ENCODE measurements around the gene TMUB1.

TMUB1 gene

GRCh38 chr7:151082141-151083070, 887 bp downstream of the TMUB1 start:
- no peak for DNase-seq

GRCh38 chr7:151081170-151082101, 1.9 kb downstream of the TMUB1 start:
- DNase-seq, result no peak

GRCh38 chr7:151080522-151081169, 2.6 kb downstream of the TMUB1 start, which contains the start of gene FASTK:
Gene FASTK (minus strand): TSS chr7:151080809. CDS start chr7:151080766, 43 bp downstream.
- DNase-seq, result peak; percentile 45

GRCh38 chr7:151080067-151080521, 3.2 kb downstream of the TMUB1 start:
- DNase-seq, result no peak

GRCh38 chr7:151079199-151079910, 3.9 kb downstream of the TMUB1 start:
- DNase-seq, result no peak

- no peak for DNase-seq
Observed at GRCh38 chr7:151078233-151079040, 4.9 kb downstream of the TMUB1 start.

- DNase-seq, result peak; percentile 38
Observed at GRCh38 chr7:151077705-151078232, 5.5 kb downstream of the TMUB1 start.

- DNase-seq, result peak; percentile 37
Observed at GRCh38 chr7:151076863-151077704, 6.2 kb downstream of the TMUB1 start.

GRCh38 chr7:151075978-151076426, 7.3 kb downstream of the TMUB1 start:
- no peak for DNase-seq

GRCh38 chr7:151075662-151075971, 7.7 kb downstream of the TMUB1 start:
- DNase-seq, result no peak

GRCh38 chr7:151074817-151075661, 8.3 kb downstream of the TMUB1 start:
- no peak for DNase-seq

GRCh38 chr7:151073990-151074389, 9.3 kb downstream of the TMUB1 start:
- no peak for DNase-seq

GRCh38 chr7:151071032-151071866, 12.0 kb downstream of the TMUB1 start:
- no peak for DNase-seq

- no peak for DNase-seq
Observed at GRCh38 chr7:151070574-151070960, 12.7 kb downstream of the TMUB1 start.

- no peak for DNase-seq
Observed at GRCh38 chr7:151069841-151070573, 13.3 kb downstream of the TMUB1 start.

GRCh38 chr7:151068069-151068773, 15.1 kb downstream of the TMUB1 start:
- no peak for DNase-seq

Measured in DMS79 treated with DMSO at 0.1 percent for 48 hours (cell line).